ENCODE data around the gene EBF3. TPM values are rescaled to one million over a fixed set of nuclear protein-coding genes. Genes with fewer than 3 reads are reported as not detected.

EBF3 gene
- total and polyA plus RNA-seq, 2 experiments from 2014 or later: 0.22 to 0.77 TPM

GRCh38 chr10:129845111-129845753 lies 118.8 kb downstream of the EBF3 start:
- Histone ChIP-seq H4K20me1 (ENCODE audit: insufficient read depth, poor library complexity, severe bottlenecking) (no peaks in the 10 kb centered on the region), H3K4me1 (ENCODE audit: insufficient read depth) (no peaks in the 10 kb centered on the region), H3K79me2 (no peaks in the 10 kb centered on the region), H3K4me2 (no peak overlapping the region), H3K27me3 (no peaks in the 10 kb centered on the region), H3K9me2 (replicated peaks; ENCODE audit: insufficient read depth) (no peaks in the 10 kb centered on the region), H3K36me3 (replicated peaks; ENCODE audit: insufficient read depth, low read depth) (no peaks in the 10 kb centered on the region), H3K9me3 (ENCODE audit: low read depth) (no peaks in the 10 kb centered on the region), H3K4me3 (no peak overlapping the region), H2AFZ (no peak overlapping the region), H3K27ac (no peak overlapping the region)
- TF ChIP-seq EZH2phosphoT487 (IDR thresholded peaks at IDR 0.05; ENCODE audit: low read depth, severe bottlenecking, unreplicated experiment) (no peak), EZH2 (IDR thresholded peaks at IDR 0.05; ENCODE audit: borderline replicate concordance) (no peak), CTCF (IDR thresholded peaks at IDR 0.05; ENCODE audit: poor library complexity) (no peak)
- WGBS (ENCODE audit: low lambda C conversion rate, missing lambda C conversion rate): 83% methylated on average over 12 of the region's 12 CpGs
- no peak for DNase-seq (ENCODE audit: low spot score)

- H3K27me3 ChIP-seq: no peaks in the 10 kb centered on the region
- H3K9me2 ChIP-seq (replicated peaks; ENCODE audit: insufficient read depth): no peaks in the 10 kb centered on the region
- H3K79me2 ChIP-seq: no peaks in the 10 kb centered on the region
- no peaks in the 10 kb centered on the region for H3K4me1 ChIP-seq (ENCODE audit: insufficient read depth)
- DNase-seq (ENCODE audit: low spot score): no peak
- no peak overlapping the region for H2AFZ ChIP-seq
- 87% methylated on average over 12 of the region's 12 CpGs for WGBS (ENCODE audit: low lambda C conversion rate, missing lambda C conversion rate)
- H3K9me3 ChIP-seq (ENCODE audit: low read depth): no peaks in the 10 kb centered on the region
- H3K36me3 ChIP-seq (replicated peaks; ENCODE audit: insufficient read depth, low read depth): no peaks in the 10 kb centered on the region
- H3K4me2 ChIP-seq: no peak overlapping the region
- H4K20me1 ChIP-seq (ENCODE audit: insufficient read depth, poor library complexity, severe bottlenecking): no peaks in the 10 kb centered on the region
- TF ChIP-seq EZH2phosphoT487 (IDR thresholded peaks at IDR 0.05; ENCODE audit: low read depth, severe bottlenecking, unreplicated experiment) (no peak), CTCF (IDR thresholded peaks at IDR 0.05; ENCODE audit: poor library complexity) (no peak), EZH2 (IDR thresholded peaks at IDR 0.05; ENCODE audit: borderline replicate concordance) (no peak)
- no peak overlapping the region for H3K4me3 ChIP-seq
- H3K27ac ChIP-seq: no peak overlapping the region
These were observed 119.8 kb downstream of the EBF3 start for GRCh38 chr10:129844216-129844766.

DNA sequence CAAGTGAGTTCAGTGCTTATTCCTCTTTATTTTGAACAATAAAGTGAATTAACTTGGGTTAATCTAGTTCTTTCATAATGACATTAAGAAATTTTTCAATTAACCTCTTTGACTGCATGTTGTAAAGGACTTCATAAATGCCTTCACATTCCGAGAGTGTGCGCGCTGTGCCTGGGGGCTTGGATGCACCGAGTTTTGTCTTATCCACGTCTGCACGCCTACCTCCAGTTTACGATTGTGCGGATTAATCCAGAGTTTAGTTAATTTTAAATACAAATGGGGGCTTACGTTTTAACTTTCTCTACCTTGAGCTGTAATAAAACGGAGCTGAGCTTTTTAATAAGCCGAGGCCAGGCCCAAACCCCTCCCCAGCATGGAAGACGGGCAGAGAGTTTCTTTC lies 120.4 kb downstream of the EBF3 start:
- TF ChIP-seq EZH2phosphoT487 (IDR thresholded peaks at IDR 0.05; ENCODE audit: low read depth, severe bottlenecking, unreplicated experiment) (no peak), EZH2 (IDR thresholded peaks at IDR 0.05; ENCODE audit: borderline replicate concordance) (no peak), CTCF (IDR thresholded peaks at IDR 0.05; ENCODE audit: poor library complexity) (no peak)
- Histone ChIP-seq H3K4me2 (no peak overlapping the region), H3K27ac (no peak overlapping the region), H3K4me3 (no peak overlapping the region), H3K4me1 (ENCODE audit: insufficient read depth) (no peaks in the 10 kb centered on the region), H3K9me2 (replicated peaks; ENCODE audit: insufficient read depth) (no peaks in the 10 kb centered on the region), H2AFZ (no peak overlapping the region), H3K36me3 (replicated peaks; ENCODE audit: insufficient read depth, low read depth) (no peaks in the 10 kb centered on the region), H3K9me3 (ENCODE audit: low read depth) (no peaks in the 10 kb centered on the region), H3K27me3 (no peaks in the 10 kb centered on the region), H3K79me2 (no peaks in the 10 kb centered on the region), H4K20me1 (ENCODE audit: insufficient read depth, poor library complexity, severe bottlenecking) (no peaks in the 10 kb centered on the region)
- no peak for DNase-seq (ENCODE audit: low spot score)
- 83% methylated on average over 12 of the region's 12 CpGs for WGBS (ENCODE audit: low lambda C conversion rate, missing lambda C conversion rate)
